GM03348 (cell line): ENCODE results near the gene CCDC85A.
"Not testable (repeated sequence)": the region's sequence is repeated elsewhere in the genome, so short reads cannot be mapped to it uniquely, and the experiment has no call there.

Source experiments
- DNase-seq: peaks from one replicate; pipeline ENCODE4 v3.0.0; 2012; ENCODE audit warnings: low spot score

CCDC85A gene

GRCh38 chr2:56183643-56184499 lies at the start of gene CCDC85A:
TSS of gene CCDC85A (plus strand) at chr2:56183990. CDS start at chr2:56184625, 635 bp downstream.
- peak; percentile 94 for DNase-seq

DNA sequence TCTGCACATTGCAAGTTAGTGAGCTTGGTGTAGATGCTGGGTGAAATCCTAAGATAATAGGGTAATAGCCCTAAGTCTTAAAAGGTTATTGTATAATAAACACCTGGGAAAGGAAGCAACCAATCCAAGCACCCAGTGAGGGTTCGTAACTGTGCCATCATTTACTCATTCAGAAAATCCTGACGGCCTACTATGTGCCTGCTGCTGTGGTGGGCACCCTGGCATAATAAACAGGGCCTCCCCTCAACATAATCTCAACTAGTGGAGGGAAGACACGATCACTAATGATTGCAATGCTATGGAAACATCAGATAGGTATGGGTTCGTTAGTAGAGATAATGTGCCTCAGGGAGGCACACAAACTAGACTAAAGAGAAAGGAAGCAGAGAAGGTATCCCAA lies 48.9 kb upstream of the CCDC85A start:
- no peak for DNase-seq

GRCh38 chr2:56142497-56143061 lies 41.2 kb upstream of the CCDC85A start:
- not testable (repeated sequence) for DNase-seq

DNA sequence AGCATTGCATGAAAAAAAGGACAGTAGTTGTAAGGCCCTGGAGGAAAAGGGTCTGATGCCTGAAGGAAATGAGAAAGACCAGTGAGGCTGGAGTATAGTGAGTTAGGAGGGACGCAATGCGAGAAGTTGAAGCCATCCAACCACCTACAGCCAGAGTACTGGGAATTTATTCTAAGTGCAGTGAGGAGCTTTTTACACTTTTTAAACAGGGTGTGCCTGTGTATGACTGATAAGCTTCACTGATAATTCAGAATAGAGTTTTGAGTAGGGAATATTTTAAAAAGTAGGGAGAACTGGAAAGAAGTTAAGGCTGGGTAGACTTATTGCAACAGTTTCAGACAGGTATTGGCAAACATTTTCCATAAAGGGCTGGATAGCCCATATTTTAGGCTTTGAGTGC lies 35.9 kb upstream of the CCDC85A start:
- no peak for DNase-seq

DNA sequence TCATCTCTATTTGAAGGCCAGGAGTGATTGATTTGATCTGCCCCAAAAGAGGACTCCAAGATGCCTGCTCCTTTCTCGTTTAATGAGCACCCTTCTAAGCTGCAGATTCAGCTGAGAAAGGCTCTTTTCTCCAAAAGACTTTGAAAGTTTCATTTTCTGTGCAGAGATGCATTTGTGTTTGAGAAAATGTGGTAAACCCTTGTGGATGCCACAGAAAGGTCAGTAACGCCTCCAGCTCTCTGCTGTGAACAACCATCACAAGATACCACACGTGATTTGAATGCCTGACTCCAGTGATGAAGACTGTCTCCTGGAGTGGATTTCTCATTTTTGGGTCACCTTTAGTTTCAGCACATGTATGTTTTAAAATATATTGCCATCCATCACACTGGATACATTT lies 35.0 kb upstream of the CCDC85A start:
- peak; percentile 15 for DNase-seq

GRCh38 chr2:56151841-56152240 lies 31.9 kb upstream of the CCDC85A start:
- DNase-seq, result no peak

GRCh38 chr2:56155188-56155587 lies 28.6 kb upstream of the CCDC85A start:
- DNase-seq, result no peak

- not testable (repeated sequence) for DNase-seq
Measured at GRCh38 chr2:56159875-56160274, 23.9 kb upstream of the CCDC85A start.

DNA sequence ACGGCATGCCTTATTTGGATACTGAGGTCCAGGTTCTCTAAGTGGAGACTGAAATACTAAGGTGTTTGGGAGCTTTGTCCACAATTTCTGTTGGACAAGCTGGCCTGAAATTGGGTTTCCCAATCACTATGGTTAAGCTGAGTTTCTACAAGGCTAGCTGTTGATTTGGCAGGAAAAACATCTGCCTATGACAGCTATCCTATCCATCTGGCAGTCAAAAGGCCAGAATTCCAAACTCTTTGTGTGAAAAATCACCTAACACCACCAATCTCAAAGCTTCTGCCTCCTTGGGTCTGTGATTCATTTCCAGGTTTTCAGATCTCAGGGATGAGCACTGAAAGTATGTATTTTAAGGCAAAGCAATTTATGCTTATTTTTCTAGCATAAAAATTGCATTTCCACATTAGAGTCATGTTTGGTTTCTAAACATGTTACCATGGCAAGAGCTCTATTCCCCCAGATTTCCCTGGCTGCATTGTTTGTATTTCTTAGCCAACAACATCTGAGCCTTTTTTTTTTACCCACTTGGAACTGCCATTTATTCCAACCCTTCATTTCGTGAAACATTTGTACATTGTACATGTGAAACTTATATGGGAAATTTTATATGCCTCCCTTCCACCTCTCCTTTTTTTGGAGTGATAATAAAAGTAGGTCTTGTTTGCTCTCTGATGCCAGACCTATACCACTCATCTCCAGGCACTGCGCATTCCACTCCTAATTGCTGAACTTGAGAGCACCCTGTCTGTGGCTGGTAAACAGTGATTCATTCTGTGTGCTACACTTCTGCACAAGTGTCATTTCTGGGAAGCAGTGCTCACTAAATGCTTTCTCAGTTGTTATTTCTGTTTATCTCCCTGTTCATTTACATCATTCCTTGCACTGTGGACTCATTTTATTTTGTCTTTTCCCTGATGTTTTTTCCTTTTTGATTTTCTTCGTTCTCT lies 15.9 kb upstream of the CCDC85A start:
- peak; percentile 60 for DNase-seq

DNA sequence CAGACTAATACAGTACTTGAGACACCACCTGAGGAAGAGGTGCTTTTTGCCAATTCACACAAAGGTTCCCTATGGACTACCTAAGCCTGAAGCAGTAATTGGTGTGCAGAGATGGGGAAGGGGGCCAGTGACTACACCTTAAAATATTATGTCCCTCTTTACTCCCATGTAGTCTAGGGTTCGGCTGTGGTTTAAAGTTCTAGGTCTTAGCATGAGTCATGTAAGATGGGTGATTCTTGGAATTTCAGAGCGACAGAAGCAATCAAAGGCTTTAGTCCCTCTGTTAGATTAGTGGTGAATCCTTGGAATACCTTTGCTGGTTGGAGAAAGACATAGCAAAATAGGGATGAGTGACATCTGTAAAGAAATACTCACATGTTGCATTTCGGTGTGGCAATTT lies 14.3 kb upstream of the CCDC85A start:
- no peak for DNase-seq

- DNase-seq, result no peak
Measured at GRCh38 chr2:56170504-56170903, 13.3 kb upstream of the CCDC85A start.

GRCh38 chr2:56170988-56171387 lies 12.8 kb upstream of the CCDC85A start:
- peak; percentile 10 for DNase-seq

DNA sequence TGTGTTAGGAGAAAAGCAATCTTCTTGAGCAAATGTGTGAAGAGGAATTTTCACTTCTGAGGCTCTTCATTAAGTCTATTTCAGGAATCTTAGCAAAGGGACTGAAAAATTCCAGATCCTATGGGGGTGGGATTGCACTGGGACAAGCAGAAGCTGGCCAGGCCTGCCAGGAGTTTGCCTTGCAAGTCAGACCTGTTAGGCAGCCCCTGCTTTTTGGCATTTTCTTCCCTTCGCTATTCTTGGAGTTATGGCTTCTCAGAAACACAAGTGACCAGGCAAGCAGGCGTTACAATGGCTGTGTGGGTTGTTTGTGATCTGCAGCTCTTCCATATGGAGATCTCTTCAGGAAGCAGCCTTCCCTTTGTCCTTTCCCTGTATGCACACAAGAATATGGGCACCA lies 8.0 kb upstream of the CCDC85A start:
- no peak for DNase-seq

DNA sequence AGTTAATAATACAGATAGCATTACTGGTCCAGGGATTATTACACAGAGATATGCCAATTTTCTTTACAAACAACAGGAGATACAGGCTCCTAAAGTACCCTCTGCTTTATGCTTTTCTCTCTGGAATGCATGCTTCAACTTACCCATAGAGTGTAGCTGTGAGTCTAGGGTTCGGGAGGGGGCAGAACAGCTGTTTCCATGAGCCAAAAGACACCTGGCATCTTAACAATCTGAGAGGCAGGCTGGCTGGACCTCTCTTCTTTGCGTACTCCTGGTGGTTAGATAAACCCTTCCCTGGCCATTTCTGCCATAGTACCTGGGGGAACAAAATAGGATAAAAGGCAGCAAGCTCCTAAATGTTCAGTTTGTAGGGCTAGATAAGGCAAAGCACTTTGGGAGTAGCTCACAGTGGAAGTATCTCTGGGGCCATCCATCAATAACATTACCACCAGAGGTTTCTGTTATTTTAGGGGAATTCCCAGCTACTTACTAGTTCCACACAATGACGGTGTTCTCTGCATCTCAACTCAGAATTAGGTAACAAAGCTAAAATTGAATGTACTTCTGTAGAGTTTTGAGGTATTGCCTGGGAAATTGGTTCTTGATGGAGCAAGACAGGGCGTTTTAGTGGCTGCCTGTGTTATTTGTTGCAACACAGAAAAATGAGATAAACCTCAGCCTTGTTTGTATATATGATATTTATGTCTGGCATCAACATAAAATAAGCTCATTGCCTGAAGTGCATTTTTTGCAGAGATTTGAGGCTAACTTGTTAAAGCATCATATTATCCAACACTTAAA lies 6.2 kb upstream of the CCDC85A start:
- DNase-seq, result no peak

DNA sequence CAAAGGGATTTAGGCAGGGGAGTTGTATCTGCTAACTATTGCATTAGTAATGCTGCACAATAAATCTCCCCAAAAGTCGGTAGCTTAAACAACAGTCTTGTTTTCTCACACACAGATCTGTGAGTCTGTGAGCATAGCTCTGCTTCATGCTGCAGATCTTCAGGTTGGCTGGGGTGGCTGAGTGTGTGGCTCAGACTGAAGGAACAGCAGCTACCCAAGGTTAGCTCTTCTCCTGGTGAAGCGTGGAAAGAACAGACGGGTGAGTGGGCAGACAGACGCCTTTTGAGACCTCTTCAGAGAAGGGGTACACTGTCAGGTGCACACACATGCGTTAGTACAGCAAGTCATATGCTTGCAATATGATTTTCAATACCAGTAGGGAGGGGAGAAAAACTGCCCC lies 3.9 kb upstream of the CCDC85A start:
- DNase-seq, result no peak

DNA sequence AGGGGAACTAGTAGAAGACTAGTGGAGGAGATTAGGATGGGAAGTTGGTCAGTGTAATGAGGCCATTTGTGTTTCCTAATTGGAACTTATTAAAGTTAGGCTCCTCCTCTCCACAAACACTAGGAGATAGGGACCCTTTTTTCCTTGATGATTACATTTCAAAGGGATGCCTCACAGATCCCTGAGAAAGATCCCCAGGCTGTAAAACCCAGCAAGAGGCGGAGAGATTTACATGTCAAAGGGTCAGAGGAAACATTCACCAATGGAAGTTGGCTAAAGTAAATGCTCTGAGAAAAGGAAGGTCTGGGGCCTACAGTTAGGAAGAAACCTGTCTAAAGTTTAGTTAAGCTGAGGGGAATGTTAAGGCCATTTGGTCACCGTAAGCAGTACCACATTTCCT lies 1.4 kb upstream of the CCDC85A start:
- DNase-seq, result no peak

GRCh38 chr2:56184500-56185011 lies 766 bp downstream of the CCDC85A start:
- peak; percentile 47 for DNase-seq

- peak; percentile 79 for DNase-seq
Measured at GRCh38 chr2:56185101-56185581, 1.4 kb downstream of the CCDC85A start.

GRCh38 chr2:56185582-56186046 lies 1.8 kb downstream of the CCDC85A start:
- peak; percentile 84 for DNase-seq

DNA sequence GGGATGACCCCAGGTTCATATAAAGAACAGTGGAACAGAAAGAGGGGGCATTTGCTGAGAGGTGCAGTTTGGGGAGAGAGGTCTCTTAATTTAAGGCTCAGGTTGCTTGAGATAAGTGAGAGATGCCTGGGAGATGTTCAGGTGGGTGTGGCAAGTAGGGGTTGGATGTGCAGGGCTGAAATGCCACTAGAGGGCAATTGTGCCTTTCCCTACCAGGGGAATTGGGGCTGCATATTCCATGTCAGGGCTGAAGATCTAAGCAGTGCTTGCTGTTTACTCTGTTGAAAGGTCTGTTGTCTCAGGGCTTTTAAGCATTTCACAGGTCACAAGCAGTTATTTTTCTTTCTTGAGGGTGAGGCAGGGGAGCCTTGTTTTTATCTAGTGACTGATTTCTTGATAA lies 7.8 kb downstream of the CCDC85A start:
- peak; percentile 77 for DNase-seq

- no peak for DNase-seq
Measured at GRCh38 chr2:56192664-56193305, 9.0 kb downstream of the CCDC85A start.
